Loucy (cell line): ENCODE measurements around the gene SHISA3.

Experiments used
- H2AFZ ChIP-seq: fragments of 200-600 bp; sonication (generic); 2 replicates; pipeline ENCODE4 v1.6.0; 2016; ENCODE audit warnings: antibody characterized with exemption, mild to moderate bottlenecking, low read length, moderate library complexity
- H3F3A ChIP-seq: fragments of 200-600 bp; 2 replicates; pipeline ENCODE4 v1.6.0; 2016; ENCODE audit warnings: antibody characterized with exemption, low read depth, mild to moderate bottlenecking
- H3K27me3 ChIP-seq: fragments of 200-600 bp; sonication (generic); 2 replicates; pipeline ENCODE4 v1.6.1; 2014; ENCODE audit warnings: low read length, mild to moderate bottlenecking; ENCODE audit not compliant: insufficient read depth, poor library complexity, severe bottlenecking
- H3K36me3 ChIP-seq: fragments of 200-600 bp; sonication (generic); 2 replicates; pipeline ENCODE4 v1.6.1; 2016; ENCODE audit warnings: low read length; ENCODE audit not compliant: insufficient read depth
- H3K4me1 ChIP-seq: fragments of 200-600 bp; sonication (generic); 2 replicates; pipeline ENCODE4 v1.5.1; 2014; ENCODE audit warnings: low read length, mild to moderate bottlenecking; ENCODE audit not compliant: insufficient read depth, poor library complexity, severe bottlenecking
- H3K4me2 ChIP-seq: fragments of 200-600 bp; sonication (generic); 2 replicates; pipeline ENCODE4 v1.6.0; 2014; ENCODE audit warnings: antibody characterized with exemption, low read length, low read depth, mild to moderate bottlenecking; ENCODE audit not compliant: poor library complexity, severe bottlenecking
- H3K4me3 ChIP-seq: fragments of 200-600 bp; sonication (generic); 2 replicates; pipeline ENCODE4 v1.5.1; 2014; ENCODE audit warnings: low read length, mild to moderate bottlenecking, mixed read lengths; ENCODE audit not compliant: poor library complexity, severe bottlenecking
- H3K79me2 ChIP-seq: fragments of 200-600 bp; sonication (generic); 2 replicates; pipeline ENCODE4 v1.6.1; 2014; ENCODE audit warnings: low read length; ENCODE audit not compliant: insufficient read depth
- H3K9ac ChIP-seq: fragments of 200-600 bp; sonication (generic); 2 replicates; pipeline ENCODE4 v1.6.0; 2014; ENCODE audit warnings: mild to moderate bottlenecking, low read depth, low read length, moderate library complexity; ENCODE audit not compliant: poor library complexity, severe bottlenecking
- H3K9me2 ChIP-seq: fragments of 200-600 bp; sonication (generic); replicated peaks from 2 replicates; pipeline ENCODE4 v1.6.1; 2016; ENCODE audit warnings: low read depth, low read length, mixed read lengths
- H3K9me3 ChIP-seq: fragments of 200-600 bp; sonication (generic); 2 replicates; pipeline ENCODE4 v1.6.1; 2014; ENCODE audit warnings: mild to moderate bottlenecking, antibody characterized with exemption, low read length, low read depth; ENCODE audit not compliant: insufficient read depth
- H4K20me1 ChIP-seq: fragments of 200-600 bp; sonication (generic); 2 replicates; pipeline ENCODE4 v1.6.0; 2014; ENCODE audit warnings: antibody characterized with exemption, low read length, mild to moderate bottlenecking; ENCODE audit not compliant: insufficient read depth, poor library complexity, severe bottlenecking
- EZH2phosphoT487 ChIP-seq: fragments of 200-600 bp; IDR thresholded peaks from 2 replicates; pipeline ENCODE4 v1.6.1; 2018; ENCODE audit warnings: antibody characterized with exemption, mild to moderate bottlenecking, moderate library complexity, borderline replicate concordance
- TF ChIP-seq, protein P1 (sequence below): fragments of 200-600 bp; sonication (generic); conservative IDR thresholded peaks from 2 replicates; pipeline ENCODE4 v1.5.1; 2014; ENCODE audit warnings: mild to moderate bottlenecking, antibody characterized with exemption, low read length

The SHISA3 gene

DNA sequence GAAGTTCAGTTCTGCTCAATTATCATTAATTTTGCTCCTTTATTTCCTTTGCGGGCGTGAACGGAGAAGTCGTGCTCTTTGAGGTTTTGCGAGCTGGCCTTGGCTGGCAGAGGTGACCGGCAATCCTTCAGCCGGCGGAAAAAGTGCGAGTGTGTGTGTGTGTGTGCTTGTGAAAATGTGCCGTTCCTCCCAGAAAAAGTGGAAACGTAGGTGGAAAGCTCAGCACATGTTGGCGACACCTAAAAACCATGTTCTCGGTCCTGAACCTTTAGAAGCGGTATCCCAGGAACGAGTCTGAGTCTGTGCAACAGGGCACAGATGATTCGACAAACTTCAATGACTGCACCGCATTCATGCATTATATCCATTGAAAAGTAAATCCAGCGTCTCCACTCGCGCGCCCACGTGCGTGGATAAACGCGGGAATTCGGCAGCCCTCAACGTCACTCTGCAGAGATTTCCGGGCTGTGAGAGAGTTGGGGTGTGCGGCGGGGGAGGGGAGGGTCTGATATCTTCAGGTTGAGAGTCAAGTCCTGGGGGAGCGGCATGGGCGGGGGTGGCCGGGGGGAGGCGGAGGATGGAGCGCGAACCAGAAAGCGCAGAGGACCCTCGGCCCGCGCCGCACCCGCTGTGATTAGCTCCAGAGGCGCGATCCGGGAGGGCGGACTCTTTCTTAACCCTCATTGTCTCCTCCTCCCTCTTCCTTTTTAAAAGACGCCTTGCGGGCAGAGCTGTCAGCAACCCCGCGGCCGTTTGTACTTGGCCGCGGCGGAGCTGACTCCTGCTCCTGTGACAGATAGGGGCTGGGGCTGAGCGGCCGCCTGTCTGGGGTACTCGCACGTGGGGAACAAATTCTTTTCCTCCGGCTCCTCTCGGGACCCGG, at the start of gene SHISA3:
SHISA3 (plus strand) TSS at position 737 of the 883 bp plus-strand sequence. CDS start 569 bp downstream, outside the sequence.
- H3K9ac ChIP-seq: no peak within 1 kb of the TSS
- H4K20me1 ChIP-seq: no peaks in the 10 kb centered on the region
- no peaks in the 10 kb centered on the region for H3F3A ChIP-seq
- H3K36me3 ChIP-seq: no peaks in the 10 kb centered on the region
- H3K27me3 ChIP-seq: no peaks in the 10 kb centered on the region
- no peak within 1 kb of the TSS for H3K4me3 ChIP-seq
- TF ChIP-seq, protein P1, sequence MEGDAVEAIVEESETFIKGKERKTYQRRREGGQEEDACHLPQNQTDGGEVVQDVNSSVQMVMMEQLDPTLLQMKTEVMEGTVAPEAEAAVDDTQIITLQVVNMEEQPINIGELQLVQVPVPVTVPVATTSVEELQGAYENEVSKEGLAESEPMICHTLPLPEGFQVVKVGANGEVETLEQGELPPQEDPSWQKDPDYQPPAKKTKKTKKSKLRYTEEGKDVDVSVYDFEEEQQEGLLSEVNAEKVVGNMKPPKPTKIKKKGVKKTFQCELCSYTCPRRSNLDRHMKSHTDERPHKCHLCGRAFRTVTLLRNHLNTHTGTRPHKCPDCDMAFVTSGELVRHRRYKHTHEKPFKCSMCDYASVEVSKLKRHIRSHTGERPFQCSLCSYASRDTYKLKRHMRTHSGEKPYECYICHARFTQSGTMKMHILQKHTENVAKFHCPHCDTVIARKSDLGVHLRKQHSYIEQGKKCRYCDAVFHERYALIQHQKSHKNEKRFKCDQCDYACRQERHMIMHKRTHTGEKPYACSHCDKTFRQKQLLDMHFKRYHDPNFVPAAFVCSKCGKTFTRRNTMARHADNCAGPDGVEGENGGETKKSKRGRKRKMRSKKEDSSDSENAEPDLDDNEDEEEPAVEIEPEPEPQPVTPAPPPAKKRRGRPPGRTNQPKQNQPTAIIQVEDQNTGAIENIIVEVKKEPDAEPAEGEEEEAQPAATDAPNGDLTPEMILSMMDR: no peak
- TF ChIP-seq EZH2phosphoT487: no peak
- H3K79me2 ChIP-seq: no peaks in the 10 kb centered on the region
- H3K9me3 ChIP-seq: no peaks in the 10 kb centered on the region
- no peak within 1 kb of the TSS for H2AFZ ChIP-seq
- no peaks in the 10 kb centered on the region for H3K9me2 ChIP-seq
- H3K4me1 ChIP-seq: no peaks in the 10 kb centered on the region
- H3K4me2 ChIP-seq: no peak within 1 kb of the TSS

DNA sequence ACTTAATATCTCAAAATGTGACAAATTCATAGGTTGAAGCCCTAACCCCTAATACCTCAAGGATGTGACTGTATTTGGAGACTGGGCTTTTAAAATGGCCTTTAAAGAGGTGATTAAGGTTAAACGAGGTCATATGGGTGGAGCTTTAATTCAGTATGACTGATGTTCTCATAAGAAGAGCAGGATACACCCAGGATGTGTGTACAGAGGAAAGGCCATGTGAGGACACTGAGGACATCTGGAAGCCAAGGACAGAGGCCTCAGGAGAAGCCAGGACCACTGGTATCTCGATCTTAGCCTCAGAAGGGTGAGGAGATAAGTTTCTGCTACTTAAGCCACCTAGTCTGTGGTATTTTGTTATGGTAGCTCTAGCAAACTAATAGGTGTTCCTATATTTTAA, 49.0 kb upstream of the SHISA3 start:
- Histone ChIP-seq H3K27me3 (no peaks in the 10 kb centered on the region), H3F3A (no peaks in the 10 kb centered on the region), H3K9me2 (no peaks in the 10 kb centered on the region), H2AFZ (no peak overlapping the region), H3K9me3 (no peaks in the 10 kb centered on the region), H3K4me1 (no peaks in the 10 kb centered on the region), H3K4me3 (no peak overlapping the region), H4K20me1 (no peaks in the 10 kb centered on the region), H3K9ac (no peak overlapping the region), H3K36me3 (no peaks in the 10 kb centered on the region), H3K79me2 (no peaks in the 10 kb centered on the region), H3K4me2 (no peak overlapping the region)
- TF ChIP-seq, protein P1: no peak
- no peak for TF ChIP-seq EZH2phosphoT487

DNA sequence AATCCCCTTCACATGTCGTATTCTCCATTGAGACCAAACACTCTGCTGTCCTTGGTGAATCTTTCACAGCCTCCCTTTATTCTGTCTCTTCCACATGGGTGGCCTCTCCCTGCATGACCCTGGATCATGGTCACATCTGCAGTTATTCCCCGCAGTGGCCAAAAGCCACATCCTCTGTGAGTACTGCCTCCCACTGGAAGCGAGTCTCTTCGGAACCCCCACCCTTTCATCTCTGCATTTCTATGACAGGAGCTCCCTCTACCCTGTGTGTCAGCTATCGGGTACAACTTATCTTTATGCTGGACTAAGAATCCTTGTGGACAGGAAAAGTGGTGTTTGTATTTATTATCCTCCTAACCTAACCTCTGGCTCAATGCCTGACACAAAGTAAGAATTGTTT, 48.6 kb upstream of the SHISA3 start:
- H3K9ac ChIP-seq: no peak overlapping the region
- no peaks in the 10 kb centered on the region for H3K36me3 ChIP-seq
- no peak overlapping the region for H3K4me3 ChIP-seq
- no peaks in the 10 kb centered on the region for H3K27me3 ChIP-seq
- H3K79me2 ChIP-seq: no peaks in the 10 kb centered on the region
- H3K9me3 ChIP-seq: no peaks in the 10 kb centered on the region
- no peaks in the 10 kb centered on the region for H3F3A ChIP-seq
- H2AFZ ChIP-seq: no peak overlapping the region
- no peaks in the 10 kb centered on the region for H3K4me1 ChIP-seq
- H4K20me1 ChIP-seq: no peaks in the 10 kb centered on the region
- TF ChIP-seq, protein P1: no peak
- TF ChIP-seq EZH2phosphoT487: no peak
- H3K4me2 ChIP-seq: no peak overlapping the region
- no peaks in the 10 kb centered on the region for H3K9me2 ChIP-seq
